Measurements from ENCODE around the gene SLC35A1.

Gene SLC35A1

GRCh38 chr6:87529221-87529620 is 56.4 kb downstream of the SLC35A1 start:
- H3K9me3 ChIP-seq (ENCODE audit: control insufficient read depth, insufficient read depth, low read depth, low read length): no peaks in the 10 kb centered on the region
- no peak overlapping the region for H3K27ac ChIP-seq (ENCODE audit: extremely low read depth, low read depth, low read length)
- H3K4me1 ChIP-seq (ENCODE audit: control insufficient read depth, insufficient read depth, low read length): no peaks in the 10 kb centered on the region
- TF ChIP-seq ZNF214 (tag by site-specific recombination; IDR thresholded peaks at IDR 0.05; ENCODE audit: borderline replicate concordance) (no peak), ZNF202 (tag by site-specific recombination; IDR thresholded peaks at IDR 0.05; ENCODE audit: borderline replicate concordance) (no peak), ZSCAN23 (tag by site-specific recombination; IDR thresholded peaks at IDR 0.05) (no peak), ZSCAN18 (tag by site-specific recombination; IDR thresholded peaks at IDR 0.05) (no peak), ZIC2 (tag by site-specific recombination; IDR thresholded peaks at IDR 0.05) (no peak), ZNF596 (tag by site-specific recombination; IDR thresholded peaks at IDR 0.05) (no peak)
- H3K36me3 ChIP-seq (ENCODE audit: control insufficient read depth in 2 of 2, insufficient read depth in 1 of 2, low read length in 2 of 2): peaks cover 0 to 54% of the 10 kb centered on the region in 2 experiments; a peak in 2 of 3 replicates
- POLR2A ChIA-PET: no interaction called here
- no peak overlapping the region for H3K4me3 ChIP-seq (ENCODE audit: low read depth, low read length)
- CTCF ChIA-PET: no interaction called here

GRCh38 chr6:87534377-87535047 is 61.7 kb downstream of the SLC35A1 start:
- TF ChIP-seq KLF16 (tag by site-specific recombination; IDR thresholded peaks at IDR 0.05) (no peak), ZNF266 (tag by site-specific recombination; IDR thresholded peaks at IDR 0.05; ENCODE audit: low read depth) (no peak), ZNF362 (tag by site-specific recombination; IDR thresholded peaks at IDR 0.05) (no peak), MYNN (tag by site-specific recombination; IDR thresholded peaks at IDR 0.05; ENCODE audit: borderline replicate concordance) (no peak), ATF2 (tag by site-specific recombination; IDR thresholded peaks at IDR 0.05; ENCODE audit: low read depth) (no peak), ZNF202 (tag by site-specific recombination; IDR thresholded peaks at IDR 0.05; ENCODE audit: borderline replicate concordance) (no peak)
- Histone ChIP-seq H3K9me3 (ENCODE audit: control insufficient read depth, insufficient read depth, low read depth, low read length) (no peaks in the 10 kb centered on the region), H3K36me3 (ENCODE audit: control insufficient read depth in 2 of 2, insufficient read depth in 1 of 2, low read length in 2 of 2) (peaks cover 5 to 39% of the 10 kb centered on the region in 2 experiments; a peak in 2 of 3 replicates), H3K4me1 (ENCODE audit: control insufficient read depth, insufficient read depth, low read length) (no peaks in the 10 kb centered on the region), H3K4me3 (ENCODE audit: low read depth, low read length) (no peak overlapping the region), H3K27ac (ENCODE audit: extremely low read depth, low read depth, low read length) (no peak overlapping the region)
- ChIA-PET CTCF (no interaction called here), POLR2A (no interaction called here)

- H3K36me3 ChIP-seq (ENCODE audit: control insufficient read depth in 2 of 2, insufficient read depth in 1 of 2, low read length in 2 of 2): peaks cover 13 to 51% of the 10 kb centered on the region in 2 experiments
- no peak overlapping the region for H3K27ac ChIP-seq (ENCODE audit: extremely low read depth, low read depth, low read length)
- TF ChIP-seq ZNF169 (tag by site-specific recombination; IDR thresholded peaks at IDR 0.05): no peak
- no peak for TF ChIP-seq ZNF350 (tag by site-specific recombination; IDR thresholded peaks at IDR 0.05)
- TF ChIP-seq SCRT2 (tag by site-specific recombination; IDR thresholded peaks at IDR 0.05): no peak
- no peak for TF ChIP-seq ZBTB17 (tag by site-specific recombination; IDR thresholded peaks at IDR 0.05)
- no peak for TF ChIP-seq ZNF843 (tag by site-specific recombination; IDR thresholded peaks at IDR 0.05)
- no peak for TF ChIP-seq ZNF114 (tag by site-specific recombination; IDR thresholded peaks at IDR 0.05)
- TF ChIP-seq ZNF571 (tag by site-specific recombination; IDR thresholded peaks at IDR 0.05): no peak
- TF ChIP-seq ZNF561 (tag by site-specific recombination; IDR thresholded peaks at IDR 0.05; ENCODE audit: borderline replicate concordance): no peak
- no peak for TF ChIP-seq ZBTB10 (tag by site-specific recombination; IDR thresholded peaks at IDR 0.05)
- TF ChIP-seq ZNF707 (tag by site-specific recombination; IDR thresholded peaks at IDR 0.05): no peak
- TF ChIP-seq ZNF311 (tag by site-specific recombination; IDR thresholded peaks at IDR 0.05; ENCODE audit: borderline replicate concordance): no peak
- TF ChIP-seq ZNF426 (tag by site-specific recombination; IDR thresholded peaks at IDR 0.05): peak; percentile 62
- no peak for TF ChIP-seq SP2 (tag by site-specific recombination; IDR thresholded peaks at IDR 0.05)
- no peak for TF ChIP-seq ZNF701 (tag by site-specific recombination; IDR thresholded peaks at IDR 0.05)
Measured at GRCh38 chr6:87538510-87539260, 65.9 kb downstream of the SLC35A1 start.

More at GRCh38 chr6:87538510-87539260, 65.9 kb downstream of the SLC35A1 start:
- H3K4me3 ChIP-seq (ENCODE audit: low read depth, low read length): no peak overlapping the region
- ChIA-PET POLR2A (no interaction called here), CTCF (interaction anchor here (0.6 kb wide), 1 partner anchor 73 kb away, joined by 3 read pairs; no protein-coding TSS in a partner anchor)
- H3K4me1 ChIP-seq (ENCODE audit: control insufficient read depth, insufficient read depth, low read length): no peaks in the 10 kb centered on the region
- no peaks in the 10 kb centered on the region for H3K9me3 ChIP-seq (ENCODE audit: control insufficient read depth, insufficient read depth, low read depth, low read length)
